ENCODE data around the gene SENP3. TPM values are rescaled to one million over a fixed set of nuclear protein-coding genes. Genes with fewer than 3 reads are reported as not detected.

The SENP3 gene
- total RNA-seq, 1 experiment from 2014 or later, result 104 TPM

- no peak for DNase-seq (ENCODE audit: low read depth)
These were observed 14.8 kb downstream of the SENP3 start for GRCh38 chr17:7576432-7576937.

- no peak for DNase-seq (ENCODE audit: low read depth)
These were observed 15.8 kb downstream of the SENP3 start for GRCh38 chr17:7577327-7578199.

GRCh38 chr17:7579001-7579833 lies 17.5 kb downstream of the SENP3 start, which contains the start of gene CD68:
Gene CD68 (plus strand): TSS chr17:7579638. CDS start chr17:7579678, 40 bp downstream.
- peak; percentile 97 for DNase-seq (ENCODE audit: low read depth)

GRCh38 chr17:7579834-7580603 lies 18.3 kb downstream of the SENP3 start:
- DNase-seq (ENCODE audit: low read depth), result no peak

- peak; percentile 57 for DNase-seq (ENCODE audit: low read depth)
These were observed 19.2 kb downstream of the SENP3 start for GRCh38 chr17:7580604-7581575.

GRCh38 chr17:7582396-7583252 lies 20.9 kb downstream of the SENP3 start:
- no peak for DNase-seq (ENCODE audit: low read depth)

- DNase-seq (ENCODE audit: low read depth), result peak; percentile 98
These were observed 21.8 kb downstream of the SENP3 start, which contains the start of gene MPDU1 for GRCh38 chr17:7583253-7584109. Gene MPDU1 (plus strand): TSS chr17:7583852. CDS start chr17:7583863, 11 bp downstream.

GRCh38 chr17:7586673-7587419 lies 25.1 kb downstream of the SENP3 start:
- peak; percentile 51 for DNase-seq (ENCODE audit: low read depth)

GRCh38 chr17:7587420-7588151 lies 25.9 kb downstream of the SENP3 start:
- peak; percentile 83 for DNase-seq (ENCODE audit: low read depth)

- no peak for DNase-seq (ENCODE audit: low read depth)
These were observed 27.0 kb downstream of the SENP3 start for GRCh38 chr17:7588553-7589203.

GRCh38 chr17:7589204-7589868 lies 27.6 kb downstream of the SENP3 start:
- DNase-seq (ENCODE audit: low read depth), result peak; percentile 84

GRCh38 chr17:7589891-7590691 lies 28.4 kb downstream of the SENP3 start, which contains the start of gene SOX15:
Gene SOX15 (minus strand): TSS chr17:7590094. CDS start chr17:7589676, 418 bp downstream.
- peak; percentile 64 for DNase-seq (ENCODE audit: low read depth)

GRCh38 chr17:7590743-7591142 lies 29.0 kb downstream of the SENP3 start:
- DNase-seq (ENCODE audit: low read depth), result peak; percentile 63

GRCh38 chr17:7591596-7591995 lies 29.9 kb downstream of the SENP3 start:
- DNase-seq (ENCODE audit: low read depth), result no peak

All from Daoy (cell line).